Osteocyte (in vitro differentiated cells): ENCODE data around the gene PRKN. TPM values are rescaled to one million over a fixed set of nuclear protein-coding genes. Genes with fewer than 3 reads are reported as not detected.

ENCODE experiments used
- DNase-seq: peaks from one replicate; pipeline ENCODE4 v3.0.0; 2021; ENCODE audit warnings: mixed read lengths; ENCODE audit not compliant: unreplicated experiment; ENCODE audit errors: extremely low spot score
- H3K27ac Mint-ChIP-seq: one replicate; pipeline ENCODE4 v1.8.0; 2021; ENCODE audit warnings: mild to moderate bottlenecking, mixed read lengths; ENCODE audit not compliant: unreplicated experiment
- H3K27me3 Mint-ChIP-seq: one replicate; pipeline ENCODE4 v1.8.0; 2021; ENCODE audit warnings: mixed read lengths; ENCODE audit not compliant: unreplicated experiment
- H3K36me3 Mint-ChIP-seq: one replicate; pipeline ENCODE4 v1.8.0; 2021; ENCODE audit warnings: mixed read lengths; ENCODE audit not compliant: unreplicated experiment
- H3K4me1 Mint-ChIP-seq: one replicate; pipeline ENCODE4 v1.8.0; 2021; ENCODE audit warnings: mixed read lengths; ENCODE audit not compliant: unreplicated experiment
- H3K4me3 Mint-ChIP-seq: one replicate; pipeline ENCODE4 v1.8.0; 2021; ENCODE audit warnings: mild to moderate bottlenecking, moderate library complexity, mixed read lengths; ENCODE audit not compliant: unreplicated experiment
- H3K9me3 Mint-ChIP-seq: one replicate; pipeline ENCODE4 v1.8.0; 2021; ENCODE audit warnings: mixed read lengths; ENCODE audit not compliant: unreplicated experiment
- CTCF ChIP-seq: fragments of 200-600 bp; sonication (generic); IDR thresholded peaks from 2 replicates; pipeline ENCODE4 v1.5.0; 2021; ENCODE audit warnings: antibody characterized with exemption, mild to moderate bottlenecking, moderate library complexity
- total RNA-seq: library from RNA; stranded (reverse); gene quantifications from 2 replicates; pipeline ENCODE4 v1.2.1, GENCODE V29; 2021

The PRKN gene
- total RNA-seq, 1 donor from 2014 or later = 13.4 TPM

- H3K4me1 Mint-ChIP-seq = no peaks in the 10 kb centered on the region
- peaks cover 7% of the 10 kb centered on the region for H3K9me3 Mint-ChIP-seq
- H3K27ac Mint-ChIP-seq = no peak overlapping the region
Measured at GRCh38 chr6:161393292-161393691, 1334.3 kb downstream of the PRKN start.

GRCh38 chr6:161389756-161390155 is 1337.8 kb downstream of the PRKN start:
- H3K4me1 Mint-ChIP-seq = no peaks in the 10 kb centered on the region

More at GRCh38 chr6:161393292-161393691, 1334.3 kb downstream of the PRKN start:
- H3K36me3 Mint-ChIP-seq = no peaks in the 10 kb centered on the region
- H3K27me3 Mint-ChIP-seq = no peaks in the 10 kb centered on the region
- no peak for DNase-seq
- no peak overlapping the region for H3K4me3 Mint-ChIP-seq
- TF ChIP-seq CTCF = no peak

GRCh38 chr6:161383951-161384350 is 1343.6 kb downstream of the PRKN start:
- H3K4me3 Mint-ChIP-seq = no peak overlapping the region
- H3K9me3 Mint-ChIP-seq = no peaks in the 10 kb centered on the region
- DNase-seq = no peak
- peaks cover 4% of the 10 kb centered on the region for H3K27me3 Mint-ChIP-seq
- peaks cover 2% of the 10 kb centered on the region for H3K36me3 Mint-ChIP-seq
- no peak for TF ChIP-seq CTCF
- no peaks in the 10 kb centered on the region for H3K4me1 Mint-ChIP-seq
- H3K27ac Mint-ChIP-seq = no peak overlapping the region

More at GRCh38 chr6:161389756-161390155, 1337.8 kb downstream of the PRKN start:
- H3K27ac Mint-ChIP-seq = no peak overlapping the region
- no peaks in the 10 kb centered on the region for H3K36me3 Mint-ChIP-seq
- H3K9me3 Mint-ChIP-seq = no peaks in the 10 kb centered on the region
- H3K4me3 Mint-ChIP-seq = no peak overlapping the region
- no peaks in the 10 kb centered on the region for H3K27me3 Mint-ChIP-seq
- no peak for TF ChIP-seq CTCF
- no peak for DNase-seq

- no peak for DNase-seq
- Mint-ChIP-seq H3K27ac (no peak overlapping the region), H3K4me1 (no peaks in the 10 kb centered on the region), H3K9me3 (no peaks in the 10 kb centered on the region), H3K36me3 (peaks cover 2% of the 10 kb centered on the region), H3K27me3 (peaks cover 4% of the 10 kb centered on the region), H3K4me3 (no peak overlapping the region)
- no peak for TF ChIP-seq CTCF
Measured at GRCh38 chr6:161379834-161380582, 1347.6 kb downstream of the PRKN start.

- no peak overlapping the region for H3K4me3 Mint-ChIP-seq
- TF ChIP-seq CTCF = no peak
- H3K36me3 Mint-ChIP-seq = peaks cover 2% of the 10 kb centered on the region
- DNase-seq = no peak
- peaks cover 4% of the 10 kb centered on the region for H3K27me3 Mint-ChIP-seq
- no peak overlapping the region for H3K27ac Mint-ChIP-seq
- no peaks in the 10 kb centered on the region for H3K9me3 Mint-ChIP-seq
- no peaks in the 10 kb centered on the region for H3K4me1 Mint-ChIP-seq
Measured at GRCh38 chr6:161378115-161378514, 1349.5 kb downstream of the PRKN start.
